Retinal pigment epithelial cell (primary cell): Measurements from ENCODE around the gene TXNDC12.
"Not testable (repeated sequence)": the region's sequence is repeated elsewhere in the genome, so short reads cannot be mapped to it uniquely, and the experiment has no call there.

Source experiments
- DNase-seq: peaks from one replicate; pipeline ENCODE4 v3.0.0-alpha.2; 2010; ENCODE audit warnings: low read depth
- H3K4me3 ChIP-seq: 2 replicates; pipeline ENCODE4 v1.5.1; 2011; ENCODE audit warnings: mild to moderate bottlenecking, low read length, control low read depth, moderate library complexity
- TF ChIP-seq, protein P1 (sequence below): conservative IDR thresholded peaks from 2 replicates; pipeline ENCODE4 v1.5.1; 2011; ENCODE audit warnings: low read depth, low read length, control low read depth, inconsistent platforms

The TXNDC12 gene

GRCh38 chr1:52057255-52057654, 2.3 kb upstream of the TXNDC12 start:
- TF ChIP-seq, protein P1, sequence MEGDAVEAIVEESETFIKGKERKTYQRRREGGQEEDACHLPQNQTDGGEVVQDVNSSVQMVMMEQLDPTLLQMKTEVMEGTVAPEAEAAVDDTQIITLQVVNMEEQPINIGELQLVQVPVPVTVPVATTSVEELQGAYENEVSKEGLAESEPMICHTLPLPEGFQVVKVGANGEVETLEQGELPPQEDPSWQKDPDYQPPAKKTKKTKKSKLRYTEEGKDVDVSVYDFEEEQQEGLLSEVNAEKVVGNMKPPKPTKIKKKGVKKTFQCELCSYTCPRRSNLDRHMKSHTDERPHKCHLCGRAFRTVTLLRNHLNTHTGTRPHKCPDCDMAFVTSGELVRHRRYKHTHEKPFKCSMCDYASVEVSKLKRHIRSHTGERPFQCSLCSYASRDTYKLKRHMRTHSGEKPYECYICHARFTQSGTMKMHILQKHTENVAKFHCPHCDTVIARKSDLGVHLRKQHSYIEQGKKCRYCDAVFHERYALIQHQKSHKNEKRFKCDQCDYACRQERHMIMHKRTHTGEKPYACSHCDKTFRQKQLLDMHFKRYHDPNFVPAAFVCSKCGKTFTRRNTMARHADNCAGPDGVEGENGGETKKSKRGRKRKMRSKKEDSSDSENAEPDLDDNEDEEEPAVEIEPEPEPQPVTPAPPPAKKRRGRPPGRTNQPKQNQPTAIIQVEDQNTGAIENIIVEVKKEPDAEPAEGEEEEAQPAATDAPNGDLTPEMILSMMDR = no peak
- no peak for DNase-seq
- peak overlapping the region; percentile 70 for H3K4me3 ChIP-seq

GRCh38 chr1:52056937-52057231, 1.9 kb upstream of the TXNDC12 start:
- H3K4me3 ChIP-seq = peak overlapping the region; percentile 70
- TF ChIP-seq, protein P1 = no peak
- DNase-seq = no peak

- TF ChIP-seq, protein P1 = no peak
- peak; percentile 72 for DNase-seq
- H3K4me3 ChIP-seq = peak within 1 kb of the TSS; percentile 70
Measured at GRCh38 chr1:52056163-52056936, 1.4 kb upstream of the TXNDC12 start, which contains the start of gene BTF3L4. Gene BTF3L4, plus strand, starts transcription at chr1:52056295. Its CDS starts 3,553 bp downstream, at chr1:52059848.

DNA sequence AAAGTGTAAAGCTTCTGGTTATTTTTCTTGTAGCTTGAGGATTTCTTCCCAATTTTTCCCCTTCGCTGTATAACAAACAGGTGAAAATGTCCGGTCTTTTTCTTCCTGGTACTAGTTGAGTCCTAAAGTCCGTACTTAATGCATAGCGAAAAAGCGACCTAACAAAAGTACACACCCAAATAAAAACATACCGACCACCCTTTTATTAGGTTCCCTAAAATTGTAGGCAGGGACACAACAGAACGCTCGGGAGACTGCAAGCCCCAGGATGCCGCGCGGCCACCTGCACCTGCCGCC, 823 bp upstream of the TXNDC12 start:
- TF ChIP-seq, protein P1 = no peak
- DNase-seq = no peak
- H3K4me3 ChIP-seq = peak overlapping the region; percentile 70

DNA sequence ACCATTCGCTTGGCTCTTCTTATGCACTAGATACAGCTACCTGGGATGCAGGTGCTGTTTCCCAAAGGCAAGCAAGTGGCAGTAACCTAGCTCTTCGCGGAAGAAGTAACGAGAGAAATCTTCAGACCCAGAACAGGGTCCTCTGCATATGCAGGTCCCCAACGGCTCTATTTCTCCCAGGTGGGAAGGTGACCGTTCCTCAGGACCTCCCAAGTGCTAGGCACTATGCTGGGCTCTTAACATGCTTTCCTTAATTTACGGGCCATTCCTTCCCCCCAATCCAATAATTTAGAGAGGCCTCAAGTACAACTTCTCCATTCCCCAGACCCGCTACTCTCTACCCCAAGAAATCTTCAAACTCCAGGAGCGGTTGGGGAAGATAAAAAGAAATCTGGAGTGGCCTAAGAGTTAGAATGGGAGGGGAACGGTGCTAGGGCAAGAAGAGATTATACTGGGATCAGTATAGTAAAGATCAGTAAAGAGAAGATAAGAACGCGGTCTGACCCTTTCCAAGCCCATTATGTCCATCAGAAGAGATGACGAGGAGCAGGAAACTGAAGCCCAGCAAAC, 410 bp downstream of the TXNDC12 start:
- no peak for DNase-seq
- peak overlapping the region; percentile 70 for H3K4me3 ChIP-seq
- TF ChIP-seq, protein P1 = no peak

DNA sequence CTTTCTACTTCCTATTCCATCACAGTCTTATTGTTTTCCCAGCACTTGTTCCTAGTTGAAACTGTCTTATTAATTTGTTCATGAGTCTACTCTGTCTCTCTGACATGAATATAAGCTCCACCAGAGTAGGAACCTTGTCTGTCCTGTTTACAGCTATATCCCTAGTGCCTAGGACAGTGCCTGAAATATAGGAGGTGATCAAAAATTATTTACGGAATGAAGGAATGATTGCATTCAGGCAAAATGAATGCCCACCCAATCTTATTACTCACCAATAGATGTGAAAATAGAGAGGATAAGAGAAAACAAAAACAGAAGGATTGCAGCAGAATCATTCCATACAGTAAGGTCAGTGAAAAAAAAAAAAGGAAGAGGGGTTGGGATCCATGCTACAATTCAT, 1.1 kb downstream of the TXNDC12 start:
- H3K4me3 ChIP-seq = peak overlapping the region; percentile 70
- TF ChIP-seq, protein P1 = no peak
- DNase-seq = no peak

GRCh38 chr1:52049337-52049736, 5.7 kb downstream of the TXNDC12 start:
- not testable (repeated sequence) for H3K4me3 ChIP-seq, DNase-seq

GRCh38 chr1:52045666-52046195, 9.3 kb downstream of the TXNDC12 start:
- H3K4me3 ChIP-seq, DNase-seq: not testable (repeated sequence)
